Neural crest cell (in vitro differentiated cells): ENCODE data around the gene TCF7L1. TPM values are rescaled to one million over a fixed set of nuclear protein-coding genes. Genes with fewer than 3 reads are reported as not detected.

Experiments used
- DNase-seq: peaks from one replicate; pipeline ENCODE4 v3.0.0; 2021; ENCODE audit warnings: low read depth, mixed read lengths, low spot score
- H3K27ac Mint-ChIP-seq: one replicate; pipeline ENCODE4 v1.8.0; 2021; ENCODE audit warnings: mild to moderate bottlenecking, mixed read lengths; ENCODE audit not compliant: unreplicated experiment
- H3K27me3 Mint-ChIP-seq: 2 replicates; pipeline ENCODE4 v1.8.0; 2021; ENCODE audit warnings: low read depth, mild to moderate bottlenecking, mixed read lengths
- H3K36me3 Mint-ChIP-seq: 2 replicates; pipeline ENCODE4 v1.8.0; 2021; ENCODE audit warnings: low read depth, mild to moderate bottlenecking, mixed read lengths
- H3K4me1 Mint-ChIP-seq: 2 replicates; pipeline ENCODE4 v1.8.0; 2021; ENCODE audit warnings: mixed read lengths
- H3K4me3 Mint-ChIP-seq: one replicate; pipeline ENCODE4 v1.8.0; 2021; ENCODE audit warnings: mild to moderate bottlenecking, mixed read lengths
- H3K9me3 Mint-ChIP-seq: 2 replicates; pipeline ENCODE4 v1.8.0; 2021; ENCODE audit warnings: mixed read lengths
- total RNA-seq: library from RNA; stranded (reverse); gene quantifications from 2 replicates; pipeline ENCODE4 v1.2.1, GENCODE V29; 2021
- TF ChIP-seq, protein P1 (sequence below): fragments of 200-600 bp; sonication (generic); conservative IDR thresholded peaks from 2 replicates; pipeline ENCODE4 v1.5.0; 2021; ENCODE audit warnings: antibody characterized with exemption, mild to moderate bottlenecking

The TCF7L1 gene
- total RNA-seq, 1 donor from 2014 or later, result 40.3 TPM

GRCh38 chr2:85091838-85092237 is 41.4 kb upstream of the TCF7L1 start:
- DNase-seq, result no peak
- Mint-ChIP-seq H3K27ac (no peak overlapping the region), H3K9me3 (no peaks in the 10 kb centered on the region), H3K36me3 (peaks cover 2% of the 10 kb centered on the region), H3K4me3 (no peak overlapping the region), H3K27me3 (no peaks in the 10 kb centered on the region), H3K4me1 (no peaks in the 10 kb centered on the region)
- TF ChIP-seq, protein P1, sequence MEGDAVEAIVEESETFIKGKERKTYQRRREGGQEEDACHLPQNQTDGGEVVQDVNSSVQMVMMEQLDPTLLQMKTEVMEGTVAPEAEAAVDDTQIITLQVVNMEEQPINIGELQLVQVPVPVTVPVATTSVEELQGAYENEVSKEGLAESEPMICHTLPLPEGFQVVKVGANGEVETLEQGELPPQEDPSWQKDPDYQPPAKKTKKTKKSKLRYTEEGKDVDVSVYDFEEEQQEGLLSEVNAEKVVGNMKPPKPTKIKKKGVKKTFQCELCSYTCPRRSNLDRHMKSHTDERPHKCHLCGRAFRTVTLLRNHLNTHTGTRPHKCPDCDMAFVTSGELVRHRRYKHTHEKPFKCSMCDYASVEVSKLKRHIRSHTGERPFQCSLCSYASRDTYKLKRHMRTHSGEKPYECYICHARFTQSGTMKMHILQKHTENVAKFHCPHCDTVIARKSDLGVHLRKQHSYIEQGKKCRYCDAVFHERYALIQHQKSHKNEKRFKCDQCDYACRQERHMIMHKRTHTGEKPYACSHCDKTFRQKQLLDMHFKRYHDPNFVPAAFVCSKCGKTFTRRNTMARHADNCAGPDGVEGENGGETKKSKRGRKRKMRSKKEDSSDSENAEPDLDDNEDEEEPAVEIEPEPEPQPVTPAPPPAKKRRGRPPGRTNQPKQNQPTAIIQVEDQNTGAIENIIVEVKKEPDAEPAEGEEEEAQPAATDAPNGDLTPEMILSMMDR, result no peak

GRCh38 chr2:85095094-85095493 is 38.1 kb upstream of the TCF7L1 start:
- Mint-ChIP-seq H3K27ac (no peak overlapping the region), H3K27me3 (peaks cover 6% of the 10 kb centered on the region), H3K9me3 (no peaks in the 10 kb centered on the region), H3K36me3 (peaks cover 2% of the 10 kb centered on the region), H3K4me3 (no peak overlapping the region), H3K4me1 (no peaks in the 10 kb centered on the region)
- TF ChIP-seq, protein P1, result no peak
- DNase-seq, result no peak

DNA sequence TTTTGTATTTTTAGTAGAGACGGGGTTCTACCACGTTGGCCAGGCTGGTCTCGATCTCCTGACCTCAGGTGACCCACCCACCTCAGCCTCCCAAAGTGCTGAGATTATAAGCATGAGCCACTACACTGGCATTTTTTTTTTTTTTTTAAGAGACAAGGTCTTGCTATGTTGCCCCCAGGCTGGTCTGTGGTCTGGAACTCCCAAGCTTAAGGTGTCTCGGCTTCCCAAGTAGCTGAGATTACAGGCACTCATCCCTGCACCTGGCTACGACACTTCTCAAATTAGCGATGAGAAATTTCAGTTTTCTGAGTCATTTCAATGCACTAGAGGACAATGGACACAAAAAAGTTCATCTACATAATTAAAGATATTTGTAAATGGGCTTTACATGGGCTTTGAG is 36.6 kb upstream of the TCF7L1 start:
- Mint-ChIP-seq H3K4me1 (no peaks in the 10 kb centered on the region), H3K27ac (no peak overlapping the region)

GRCh38 chr2:85104228-85104627 is 29.0 kb upstream of the TCF7L1 start:
- Mint-ChIP-seq H3K4me3 (no peak overlapping the region), H3K4me1 (no peaks in the 10 kb centered on the region), H3K9me3 (no peaks in the 10 kb centered on the region), H3K27me3 (no peaks in the 10 kb centered on the region), H3K27ac (no peak overlapping the region), H3K36me3 (no peaks in the 10 kb centered on the region)
- DNase-seq, result no peak
- TF ChIP-seq, protein P1, result no peak

More for the DNA sequence above, 36.6 kb upstream of the TCF7L1 start:
- H3K36me3 Mint-ChIP-seq, result peaks cover 2% of the 10 kb centered on the region
- H3K27me3 Mint-ChIP-seq, result peaks cover 6% of the 10 kb centered on the region
- H3K9me3 Mint-ChIP-seq, result no peaks in the 10 kb centered on the region
- no peak overlapping the region for H3K4me3 Mint-ChIP-seq
- TF ChIP-seq, protein P1, result no peak
- no peak for DNase-seq

- Mint-ChIP-seq H3K27me3 (no peaks in the 10 kb centered on the region), H3K4me1 (no peaks in the 10 kb centered on the region), H3K36me3 (no peaks in the 10 kb centered on the region), H3K4me3 (no peak overlapping the region), H3K27ac (no peak overlapping the region), H3K9me3 (peaks cover 4% of the 10 kb centered on the region)
- no peak for DNase-seq
- TF ChIP-seq, protein P1, result no peak
These were observed 26.6 kb upstream of the TCF7L1 start for GRCh38 chr2:85106489-85107180.
